ENCODE results near the gene PCCB. TPM values are rescaled to one million over a fixed set of nuclear protein-coding genes. Genes with fewer than 3 reads are reported as not detected.

PCCB gene
- total RNA-seq, 2 experiments from 2014 or later, result 8.3 to 10.2 TPM

DNA sequence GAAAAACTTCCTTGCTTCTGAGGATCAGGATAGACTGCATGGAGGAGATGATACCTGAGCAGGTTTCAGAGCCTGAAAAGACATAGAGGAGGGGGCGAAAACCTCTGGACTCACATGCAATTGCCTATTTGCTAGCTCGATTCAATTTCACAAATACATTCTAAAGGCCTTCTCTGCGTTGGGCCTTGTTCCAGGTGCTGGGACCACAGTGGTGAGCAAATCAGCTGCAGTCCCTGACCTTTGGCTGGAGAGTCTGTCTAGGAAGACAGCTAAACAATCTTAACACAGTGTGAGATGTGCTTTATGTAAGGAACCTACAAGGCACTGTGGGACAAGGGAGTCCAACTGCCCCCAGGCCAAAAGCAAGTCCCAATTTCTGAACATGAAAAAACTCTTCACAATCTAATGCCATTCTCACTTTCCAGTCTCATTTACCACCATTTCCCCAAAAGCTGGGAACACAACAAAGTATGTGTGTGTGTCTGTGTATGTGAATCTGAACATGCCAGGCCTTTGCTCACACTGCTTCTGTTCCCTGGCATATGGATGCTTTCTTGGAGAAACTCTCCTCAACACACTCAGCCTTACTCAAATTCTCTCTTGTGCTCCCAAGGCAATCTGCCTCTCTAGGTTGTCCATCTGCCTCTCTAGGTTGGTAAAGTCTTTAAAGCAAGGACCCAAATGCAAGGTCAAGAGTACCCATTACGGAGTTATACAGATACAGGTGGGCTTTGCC, 2.1 kb upstream of the PCCB start:
- ATAC-seq (ENCODE audit: poor library complexity), result no peak
- H3K36me3 ChIP-seq (ENCODE audit: insufficient read depth, low read length), result no peaks in the 10 kb centered on the region
- Mint-ChIP-seq H3K27me3 (no peaks in the 10 kb centered on the region), H3K4me3 (no peak overlapping the region), H3K36me3 (ENCODE audit: low read depth) (no peaks in the 10 kb centered on the region), H3K9me3 (no peaks in the 10 kb centered on the region), H3K4me1 (ENCODE audit: low read depth) (peaks cover 22% of the 10 kb centered on the region), H3K27ac (no peak overlapping the region)
- ChIA-PET CTCF (interaction anchor here (1.3 to 2.5 kb wide), 2 partner anchors 169 to 505 kb away, joined by 3 to 7 read pairs; no protein-coding TSS in a partner anchor), POLR2A (interaction anchor here (1.3 to 1.6 kb wide), 2 partner anchors 52 to 504 kb away, joined by 5 read pairs; partner anchors contain the start of genes MSL2 and STAG1)
- no peaks in the 10 kb centered on the region for H3K27me3 ChIP-seq (ENCODE audit: control insufficient read depth in 1 of 2, insufficient read depth in 2 of 2, low read length in 2 of 2)
- DNase-seq, result no peak
- no peaks in the 10 kb centered on the region for H3K9me3 ChIP-seq (ENCODE audit: control insufficient read depth in 1 of 2, insufficient read depth in 1 of 2, low read length in 2 of 2)
- intact Hi-C loops (cut with DNase I, micrococcal nuclease), result loop anchor here in 1 of 2 experiments (5.0 kb wide), 1 partner anchor 609 kb away; no protein-coding TSS in a partner anchor
- H3K4me1 ChIP-seq (ENCODE audit: insufficient read depth, low read length), result peaks cover 23% of the 10 kb centered on the region
- no peak overlapping the region for H3K27ac ChIP-seq (ENCODE audit: low read depth in 1 of 2, low read length in 2 of 2)
- TF ChIP-seq, protein P1, sequence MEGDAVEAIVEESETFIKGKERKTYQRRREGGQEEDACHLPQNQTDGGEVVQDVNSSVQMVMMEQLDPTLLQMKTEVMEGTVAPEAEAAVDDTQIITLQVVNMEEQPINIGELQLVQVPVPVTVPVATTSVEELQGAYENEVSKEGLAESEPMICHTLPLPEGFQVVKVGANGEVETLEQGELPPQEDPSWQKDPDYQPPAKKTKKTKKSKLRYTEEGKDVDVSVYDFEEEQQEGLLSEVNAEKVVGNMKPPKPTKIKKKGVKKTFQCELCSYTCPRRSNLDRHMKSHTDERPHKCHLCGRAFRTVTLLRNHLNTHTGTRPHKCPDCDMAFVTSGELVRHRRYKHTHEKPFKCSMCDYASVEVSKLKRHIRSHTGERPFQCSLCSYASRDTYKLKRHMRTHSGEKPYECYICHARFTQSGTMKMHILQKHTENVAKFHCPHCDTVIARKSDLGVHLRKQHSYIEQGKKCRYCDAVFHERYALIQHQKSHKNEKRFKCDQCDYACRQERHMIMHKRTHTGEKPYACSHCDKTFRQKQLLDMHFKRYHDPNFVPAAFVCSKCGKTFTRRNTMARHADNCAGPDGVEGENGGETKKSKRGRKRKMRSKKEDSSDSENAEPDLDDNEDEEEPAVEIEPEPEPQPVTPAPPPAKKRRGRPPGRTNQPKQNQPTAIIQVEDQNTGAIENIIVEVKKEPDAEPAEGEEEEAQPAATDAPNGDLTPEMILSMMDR (IDR thresholded peaks at IDR 0.05), result no peak
- H3K4me3 ChIP-seq (ENCODE audit: low read length), result no peak overlapping the region

DNA sequence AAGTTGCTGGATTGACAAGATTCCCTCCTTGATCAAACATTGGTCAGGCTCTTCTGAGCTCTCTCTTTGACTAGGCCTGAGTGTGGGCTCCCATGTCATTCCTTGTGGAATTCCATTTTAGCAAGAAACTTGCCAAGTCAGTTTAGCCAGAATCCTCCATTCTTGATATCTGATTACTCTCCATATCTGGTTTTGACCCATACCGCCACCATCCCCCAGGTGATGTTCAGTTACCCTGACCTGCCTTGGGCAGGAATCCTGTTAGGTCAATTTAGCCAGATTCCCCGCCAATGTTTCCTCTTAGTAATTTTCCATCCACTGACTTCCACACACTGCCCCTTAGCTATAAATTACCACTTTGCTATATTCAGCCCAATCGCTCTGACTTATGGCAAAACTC, 1.0 kb upstream of the PCCB start:
- no peaks in the 10 kb centered on the region for H3K9me3 Mint-ChIP-seq
- no peak overlapping the region for H3K27ac Mint-ChIP-seq
- DNase-seq (no peak), ATAC-seq (ENCODE audit: poor library complexity) (no peak)
- H3K27me3 Mint-ChIP-seq, result no peaks in the 10 kb centered on the region
- Histone ChIP-seq H3K4me1 (ENCODE audit: insufficient read depth, low read length) (peaks cover 23% of the 10 kb centered on the region), H3K36me3 (ENCODE audit: insufficient read depth, low read length) (no peaks in the 10 kb centered on the region), H3K27me3 (ENCODE audit: control insufficient read depth in 1 of 2, insufficient read depth in 2 of 2, low read length in 2 of 2) (no peaks in the 10 kb centered on the region), H3K27ac (ENCODE audit: low read depth in 1 of 2, low read length in 2 of 2) (no peak overlapping the region), H3K4me3 (ENCODE audit: low read length) (no peak overlapping the region), H3K9me3 (ENCODE audit: control insufficient read depth in 1 of 2, insufficient read depth in 1 of 2, low read length in 2 of 2) (no peaks in the 10 kb centered on the region)
- peak overlapping the region; percentile 31 for H3K4me3 Mint-ChIP-seq
- H3K4me1 Mint-ChIP-seq (ENCODE audit: low read depth), result peaks cover 22% of the 10 kb centered on the region
- ChIA-PET CTCF (interaction anchor here (1.7 to 2.5 kb wide), 2 partner anchors 52 to 504 kb away, joined by 7 read pairs; no protein-coding TSS in a partner anchor), POLR2A (interaction anchor here (1.3 to 3.4 kb wide), 3 partner anchors 52 to 503 kb away, joined by 4 to 51 read pairs (median 23); partner anchors contain the start of genes MSL2 and STAG1)
- TF ChIP-seq, protein P1 (IDR thresholded peaks at IDR 0.05), result no peak
- peaks cover 4% of the 10 kb centered on the region for H3K36me3 Mint-ChIP-seq (ENCODE audit: low read depth)
- intact Hi-C loops (cut with DNase I, micrococcal nuclease), result loop anchor here in 1 of 2 experiments (5.0 kb wide), 1 partner anchor 608 kb away; no protein-coding TSS in a partner anchor

DNA sequence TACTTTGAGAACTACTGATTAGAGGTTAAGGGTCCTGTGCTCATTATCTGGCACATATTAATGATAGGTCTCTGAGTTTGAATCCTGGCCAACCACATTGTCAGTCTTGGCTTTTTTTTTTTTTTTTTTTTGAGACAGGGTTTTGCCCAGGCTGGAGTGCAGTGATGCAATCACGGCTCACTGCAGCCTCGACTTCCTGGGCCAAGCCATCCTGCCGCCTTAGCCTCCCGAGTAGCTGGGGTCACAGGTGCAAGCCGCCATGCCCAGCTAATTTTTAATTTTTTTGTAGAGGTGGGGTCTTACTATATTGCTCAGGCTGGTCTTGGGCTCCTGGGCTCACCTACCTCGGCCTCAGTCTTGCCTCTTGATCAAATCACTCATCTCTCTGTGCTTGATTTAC, 547 bp upstream of the PCCB start:
- Mint-ChIP-seq H3K27me3 (no peaks in the 10 kb centered on the region), H3K4me3 (peak overlapping the region; percentile 91), H3K27ac (peak overlapping the region; percentile 85), H3K9me3 (no peaks in the 10 kb centered on the region), H3K4me1 (ENCODE audit: low read depth) (peaks cover 22% of the 10 kb centered on the region), H3K36me3 (ENCODE audit: low read depth) (peaks cover 4% of the 10 kb centered on the region)
- Histone ChIP-seq H3K9me3 (ENCODE audit: control insufficient read depth in 1 of 2, insufficient read depth in 1 of 2, low read length in 2 of 2) (no peaks in the 10 kb centered on the region), H3K4me3 (ENCODE audit: low read length) (peak overlapping the region; percentile 63), H3K36me3 (ENCODE audit: insufficient read depth, low read length) (no peaks in the 10 kb centered on the region), H3K27me3 (ENCODE audit: control insufficient read depth in 1 of 2, insufficient read depth in 2 of 2, low read length in 2 of 2) (no peaks in the 10 kb centered on the region), H3K27ac (ENCODE audit: low read depth in 1 of 2, low read length in 2 of 2) (peak overlapping the region in 1 of 2 donors; percentile 78), H3K4me1 (ENCODE audit: insufficient read depth, low read length) (peaks cover 23% of the 10 kb centered on the region)
- peak in 2 of 14 experiments; percentile 13 to 31 for DNase-seq
- ChIA-PET CTCF (interaction anchor here (0.5 to 2.5 kb wide), 6 partner anchors 17 to 503 kb away, joined by 3 to 7 read pairs (median 4); no protein-coding TSS in a partner anchor), POLR2A (interaction anchor here (1.3 to 3.4 kb wide), 3 partner anchors 52 to 503 kb away, joined by 4 to 51 read pairs (median 23); partner anchors contain the start of genes MSL2 and STAG1)
- TF ChIP-seq, protein P1 (IDR thresholded peaks at IDR 0.05), result no peak
- intact Hi-C loops (cut with DNase I, micrococcal nuclease), result loop anchor here in 1 of 2 experiments (5.0 kb wide), 1 partner anchor 608 kb away; no protein-coding TSS in a partner anchor
- ATAC-seq (ENCODE audit: poor library complexity), result no peak

Measured in CD4-positive, alpha-beta T cell (primary cell).